Measurements from ENCODE around the gene CFD. TPM values are rescaled to one million over a fixed set of nuclear protein-coding genes. Genes with fewer than 3 reads are reported as not detected.

CFD gene
- total RNA-seq, 2 experiments from 2014 or later, result 4.4 to 5.5 TPM

GRCh38 chr19:866769-867300 is 7.4 kb downstream of the CFD start:
- Mint-ChIP-seq H3K9me3 (no peaks in the 10 kb centered on the region), H3K27ac (no peak overlapping the region), H3K27me3 (no peaks in the 10 kb centered on the region), H3K4me1 (peaks cover 13% of the 10 kb centered on the region), H3K36me3 (peaks cover 12% of the 10 kb centered on the region), H3K4me3 (no peak overlapping the region)
- DNase-seq (no peak), ATAC-seq (ENCODE audit: low read depth) (no peak)
- POLR2A ChIA-PET, result interaction anchor here (1.6 kb wide), 2 partner anchors 40 to 42 kb away, joined by 5 read pairs; no protein-coding TSS in a partner anchor

GRCh38 chr19:867301-867793 is 7.9 kb downstream of the CFD start:
- DNase-seq, result no peak
- Mint-ChIP-seq H3K27me3 (no peaks in the 10 kb centered on the region), H3K36me3 (peaks cover 12% of the 10 kb centered on the region), H3K27ac (no peak overlapping the region), H3K4me3 (no peak overlapping the region), H3K9me3 (no peaks in the 10 kb centered on the region), H3K4me1 (peaks cover 15% of the 10 kb centered on the region)
- no peak for ATAC-seq (ENCODE audit: low read depth)
- POLR2A ChIA-PET, result no interaction called here

- POLR2A ChIA-PET, result no interaction called here
- no peak overlapping the region for H3K27ac Mint-ChIP-seq
- no peak overlapping the region for H3K4me3 Mint-ChIP-seq
- DNase-seq (no peak), ATAC-seq (ENCODE audit: low read depth) (no peak)
- peaks cover 14% of the 10 kb centered on the region for H3K4me1 Mint-ChIP-seq
- H3K36me3 Mint-ChIP-seq, result peaks cover 12% of the 10 kb centered on the region
- H3K9me3 Mint-ChIP-seq, result no peaks in the 10 kb centered on the region
- no peaks in the 10 kb centered on the region for H3K27me3 Mint-ChIP-seq
Observed at GRCh38 chr19:867855-868457, 8.5 kb downstream of the CFD start.

DNA sequence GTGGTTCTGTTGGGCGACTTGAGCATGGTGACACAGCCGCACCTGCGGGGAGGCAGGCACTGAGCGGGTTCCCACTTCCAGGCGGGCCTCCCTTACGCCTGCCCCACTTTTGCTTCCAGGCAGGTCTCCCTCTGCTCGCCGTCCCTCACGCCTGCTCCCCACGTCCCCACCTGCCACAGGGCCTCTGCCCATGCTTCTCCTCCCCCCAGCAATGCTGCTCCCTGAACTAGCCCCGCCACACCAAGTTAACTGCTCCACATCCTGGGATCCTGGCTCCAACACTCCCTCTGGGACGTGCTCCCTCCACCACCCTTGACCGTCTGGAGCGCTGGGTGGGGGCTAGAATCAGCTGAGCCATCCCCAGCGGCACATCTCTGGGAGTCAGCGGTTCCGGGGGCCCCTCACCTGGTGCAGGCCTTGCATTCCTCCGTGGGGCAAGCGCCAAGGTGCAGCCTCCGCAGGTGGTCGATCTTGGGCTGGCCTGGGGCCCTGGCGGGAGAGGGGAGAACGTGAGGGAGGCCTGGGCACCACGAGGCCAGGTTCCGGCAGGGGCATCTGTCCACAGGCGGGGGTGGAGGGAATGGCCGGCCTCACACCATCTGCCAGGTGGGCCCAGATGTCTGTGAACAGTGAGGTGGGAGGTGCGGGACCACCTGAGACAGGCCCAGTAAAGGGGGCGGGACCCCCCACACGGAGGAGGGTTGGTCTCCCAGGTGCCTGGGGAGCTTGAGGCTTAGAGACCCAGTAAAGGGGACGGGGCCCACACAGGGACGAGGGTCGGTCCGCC is 9.2 kb downstream of the CFD start:
- peaks cover 8% of the 10 kb centered on the region for H3K4me1 Mint-ChIP-seq
- DNase-seq, result no peak
- H3K9me3 Mint-ChIP-seq, result no peaks in the 10 kb centered on the region
- POLR2A ChIA-PET, result no interaction called here
- H3K4me3 Mint-ChIP-seq, result no peak overlapping the region
- H3K27ac Mint-ChIP-seq, result no peak overlapping the region
- ATAC-seq (ENCODE audit: low read depth), result no peak
- H3K27me3 Mint-ChIP-seq, result no peaks in the 10 kb centered on the region
- H3K36me3 Mint-ChIP-seq, result peaks cover 12% of the 10 kb centered on the region

GRCh38 chr19:869245-870177 is 10.0 kb downstream of the CFD start:
- H3K9me3 Mint-ChIP-seq, result no peaks in the 10 kb centered on the region
- ATAC-seq (ENCODE audit: low read depth) (no peak), DNase-seq (no peak)
- H3K36me3 Mint-ChIP-seq, result peaks cover 12% of the 10 kb centered on the region
- H3K4me3 Mint-ChIP-seq, result no peak overlapping the region
- POLR2A ChIA-PET, result no interaction called here
- no peaks in the 10 kb centered on the region for H3K27me3 Mint-ChIP-seq
- H3K4me1 Mint-ChIP-seq, result peaks cover 7% of the 10 kb centered on the region
- H3K27ac Mint-ChIP-seq, result no peak overlapping the region

- Mint-ChIP-seq H3K27ac (peak overlapping the region; percentile 51), H3K36me3 (peaks cover 12% of the 10 kb centered on the region), H3K9me3 (no peaks in the 10 kb centered on the region), H3K4me3 (no peak overlapping the region), H3K27me3 (no peaks in the 10 kb centered on the region), H3K4me1 (peaks cover 7% of the 10 kb centered on the region)
- no peak for DNase-seq
- no peak for ATAC-seq (ENCODE audit: low read depth)
- POLR2A ChIA-PET, result no interaction called here
Observed at GRCh38 chr19:870314-870713, 10.8 kb downstream of the CFD start.

GRCh38 chr19:870963-871401 is 11.5 kb downstream of the CFD start:
- ATAC-seq (ENCODE audit: low read depth) (no peak), DNase-seq (no peak)
- H3K27me3 Mint-ChIP-seq, result no peaks in the 10 kb centered on the region
- no peak overlapping the region for H3K27ac Mint-ChIP-seq
- POLR2A ChIA-PET, result no interaction called here
- peaks cover 7% of the 10 kb centered on the region for H3K4me1 Mint-ChIP-seq
- no peaks in the 10 kb centered on the region for H3K9me3 Mint-ChIP-seq
- peaks cover 12% of the 10 kb centered on the region for H3K36me3 Mint-ChIP-seq
- H3K4me3 Mint-ChIP-seq, result no peak overlapping the region

DNA sequence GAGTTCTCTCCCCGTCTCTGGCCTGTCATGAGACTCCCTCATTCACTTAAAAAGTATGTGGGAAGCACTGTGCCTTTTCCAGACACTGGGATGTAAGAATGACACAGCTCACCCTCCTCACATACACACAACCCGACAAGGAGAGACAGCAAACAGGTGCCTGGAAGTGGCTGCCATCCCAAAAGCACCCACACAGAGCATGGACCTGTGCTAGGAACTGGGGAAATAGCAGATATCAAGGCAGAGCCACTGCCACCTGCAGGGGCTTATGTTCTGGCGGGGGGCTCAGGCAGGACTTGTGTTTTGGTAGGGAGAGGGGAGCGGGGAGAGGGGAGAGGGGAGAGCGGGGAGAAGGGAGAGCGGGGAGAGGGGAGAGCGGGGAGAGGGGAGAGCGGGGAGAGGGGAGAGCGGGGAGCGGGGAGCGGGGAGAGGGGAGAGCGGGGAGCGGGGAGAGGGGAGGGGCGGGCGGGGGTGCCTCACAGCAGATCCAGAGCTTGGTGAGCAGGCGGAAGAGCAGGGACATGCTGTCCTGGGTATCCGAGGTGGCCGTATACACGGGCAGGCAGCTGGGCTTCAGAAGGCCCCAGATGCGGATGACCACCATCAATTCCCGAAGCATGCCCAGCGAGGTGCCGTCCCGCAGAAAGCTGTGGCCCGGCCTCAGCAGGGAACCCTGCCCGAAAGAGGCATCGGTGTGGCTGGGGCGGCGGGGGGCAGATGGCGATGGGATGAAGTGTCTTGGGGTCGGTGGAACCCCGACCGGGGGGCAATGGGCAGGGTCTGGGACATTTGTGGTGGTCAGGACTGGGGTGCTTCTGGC is 12.2 kb downstream of the CFD start:
- peak overlapping the region; percentile 81 for H3K4me3 Mint-ChIP-seq
- peaks cover 12% of the 10 kb centered on the region for H3K36me3 Mint-ChIP-seq
- no peaks in the 10 kb centered on the region for H3K9me3 Mint-ChIP-seq
- ATAC-seq (ENCODE audit: low read depth) (no peak), DNase-seq (no peak)
- POLR2A ChIA-PET, result interaction anchor here (1.1 to 1.7 kb wide), 4 partner anchors 8 to 113 kb away, joined by 5 to 11 read pairs (median 8); partner anchors contain the start of genes MED16, RNU6-9 and WDR18
- H3K27ac Mint-ChIP-seq, result peak overlapping the region; percentile 87
- H3K4me1 Mint-ChIP-seq, result peaks cover 7% of the 10 kb centered on the region
- H3K27me3 Mint-ChIP-seq, result no peaks in the 10 kb centered on the region

- ATAC-seq (ENCODE audit: low read depth), result peak; percentile 85
- H3K27ac Mint-ChIP-seq, result peak overlapping the region; percentile 87
- POLR2A ChIA-PET, result interaction anchor here (1.1 to 1.7 kb wide), 4 partner anchors 9 to 112 kb away, joined by 5 to 11 read pairs (median 8); partner anchors contain the start of genes MED16, RNU6-9 and WDR18
- peak overlapping the region; percentile 81 for H3K4me3 Mint-ChIP-seq
- H3K36me3 Mint-ChIP-seq, result peaks cover 11% of the 10 kb centered on the region
- H3K4me1 Mint-ChIP-seq, result peaks cover 7% of the 10 kb centered on the region
- DNase-seq, result peak; percentile 84
- no peaks in the 10 kb centered on the region for H3K9me3 Mint-ChIP-seq
- no peaks in the 10 kb centered on the region for H3K27me3 Mint-ChIP-seq
Observed at GRCh38 chr19:872266-872951, 12.9 kb downstream of the CFD start.

- Mint-ChIP-seq H3K9me3 (no peaks in the 10 kb centered on the region), H3K27ac (peak overlapping the region; percentile 83), H3K4me1 (peaks cover 7% of the 10 kb centered on the region), H3K4me3 (peak overlapping the region; percentile 68), H3K36me3 (peaks cover 9% of the 10 kb centered on the region), H3K27me3 (no peaks in the 10 kb centered on the region)
- POLR2A ChIA-PET, result interaction anchor here (0.9 to 2.1 kb wide), 7 partner anchors 10 to 111 kb away, joined by 4 to 11 read pairs (median 6); partner anchors contain the start of genes MED16, RNU6-9 and WDR18
- peak; percentile 70 for ATAC-seq (ENCODE audit: low read depth)
- peak; percentile 70 for DNase-seq
Observed at GRCh38 chr19:873084-873483, 13.6 kb downstream of the CFD start.

GRCh38 chr19:873561-874041 is 14.1 kb downstream of the CFD start:
- no peak overlapping the region for H3K27ac Mint-ChIP-seq
- no peak overlapping the region for H3K4me3 Mint-ChIP-seq

More at GRCh38 chr19:873561-874041, 14.1 kb downstream of the CFD start:
- POLR2A ChIA-PET, result interaction anchor here (0.9 to 2.1 kb wide), 3 partner anchors 9 to 20 kb away, joined by 4 to 6 read pairs (median 5); partner anchors contain the start of genes MED16 and RNU6-9
- no peaks in the 10 kb centered on the region for H3K27me3 Mint-ChIP-seq
- DNase-seq, result no peak
- H3K9me3 Mint-ChIP-seq, result no peaks in the 10 kb centered on the region
- no peak for ATAC-seq (ENCODE audit: low read depth)
- H3K36me3 Mint-ChIP-seq, result peaks cover 9% of the 10 kb centered on the region
- peaks cover 7% of the 10 kb centered on the region for H3K4me1 Mint-ChIP-seq
